ENCODE results near the gene GRIFIN.

- TF ChIP-seq CTCF (IDR thresholded peaks at IDR 0.05) = no peak
- TF ChIP-seq POLR2A (IDR thresholded peaks at IDR 0.05) = no peak
Observed at GRCh38 chr7:2521341-2521745, 45.1 kb upstream of the GRIFIN start.
